Testis (tissue), 3 donors: ENCODE results near the gene EVI5. TPM values are rescaled to one million over a fixed set of nuclear protein-coding genes. Genes with fewer than 3 reads are reported as not detected.

Source experiments
- DNase-seq: peaks from one replicate; pipeline ENCODE4 v3.0.0-alpha.2; 2019
- H3K27ac ChIP-seq, 2 donors: fragments of 200-600 bp; sonication (generic); one replicate each; pipeline ENCODE4 v1.5.1; 2019
- H3K27me3 ChIP-seq: fragments of 200-600 bp; sonication (generic); one replicate; pipeline ENCODE4 v1.5.1; 2019
- H3K36me3 ChIP-seq: fragments of 200-600 bp; sonication (generic); one replicate; pipeline ENCODE4 v1.5.1; 2017; ENCODE audit warnings: low read depth; ENCODE audit errors: missing control alignments
- H3K4me1 ChIP-seq: fragments of 200-600 bp; sonication (generic); one replicate; pipeline ENCODE4 v1.5.1; 2019
- H3K4me3 ChIP-seq, 2 donors: fragments of 200-600 bp; sonication (generic); one replicate each; pipeline ENCODE4 v1.5.1; 2017 to 2019
- H3K9me3 ChIP-seq: fragments of 200-600 bp; sonication (generic); one replicate; pipeline ENCODE4 v1.5.1; 2017
- CTCF ChIP-seq, 3 experiments: fragments of 450-650 bp in 2 of 3; fragments of 200-600 bp in 1 of 3; sonication (generic) in 1 of 3; IDR thresholded peaks; one replicate each; pipeline ENCODE4 v1.5.1; 2016 to 2019; ENCODE audit warnings: antibody characterized with exemption in 3 of 3, mild to moderate bottlenecking in 2 of 3, moderate library complexity in 1 of 3
- POLR2A ChIP-seq: fragments of 450-650 bp; IDR thresholded peaks from one replicate; pipeline ENCODE4 v1.6.1; 2017; ENCODE audit warnings: antibody characterized with exemption, mild to moderate bottlenecking, moderate library complexity
- WGBS, 2 donors: methylation state at CpG; one replicate each; pipeline ENCODE4 v1.1.5; 2018; 5-methylcytosine and 5-hydroxymethylcytosine counted together
- intact Hi-C: fragments of 100-400 bp; cut with DNase I; formaldehyde crosslinking; loops from one replicate; pipeline ENCODE4 v1.15.1; 2023; ENCODE audit warnings: low total_unique reads
- polyA plus RNA-seq: library from polyadenylated mRNA; stranded (reverse); fragments of 350-450 nt; fragmentation: Illumina TruSeq; extraction: RNeasy Lipid Tissue Mini Kit (QIAGEN cat#74804); gene quantifications from one replicate; pipeline ENCODE4 v1.2.3, GENCODE V29; 2014; ENCODE audit warnings: low read depth, low replicate concordance; ENCODE audit not compliant: insufficient read depth
- small RNA-seq, 2 donors: library from RNA; depleted of rRNA; stranded (forward); fragments of <200 nt; gene quantifications; one replicate each; pipeline ENCODE3, GENCODE V24; 2016
- total RNA-seq, 2 donors: library from RNA; depleted of rRNA; stranded (reverse); fragments of >200 nt; gene quantifications; one replicate each; pipeline ENCODE4 v1.2.3, GENCODE V29; 2016

The EVI5 gene
- total and polyA plus RNA-seq, 3 donors from 2014 or later: 27.0 to 73.9 (median 58.7) TPM

GRCh38 chr1:92459871-92460320 is 325.0 kb downstream of the EVI5 start:
- Histone ChIP-seq H3K4me3 (no peak overlapping the region), H3K4me1 (no peaks in the 10 kb centered on the region), H3K27me3 (no peaks in the 10 kb centered on the region), H3K27ac (no peak overlapping the region), H3K9me3 (no peaks in the 10 kb centered on the region), H3K36me3 (no peaks in the 10 kb centered on the region)
- no peak for DNase-seq
- TF ChIP-seq CTCF (IDR thresholded peaks at IDR 0.05) (no peak), POLR2A (no peak)
- 47 to 49% methylated on average over 4 of the region's 4 CpGs for WGBS, 2 donors
- intact Hi-C loops: no loop called here

Small RNA genes within 50 kb of the gene (small RNA-seq; reads per million reads assigned to genes)
- gene AC104332.2 (0 reads per million in 2 donors), gene RNU4-59P (0 reads per million in 2 donors)

Other genes with a start within 250 kb of the EVI5 start
- 100 to 1,000 TPM; 548 to 899 TPM for gene RPL5, start 46.9 kb upstream of the EVI5 start, total RNA-seq
- gene RPL5, start 46.9 kb upstream of the EVI5 start, polyA plus RNA-seq: 929 TPM
- 10 to 100 TPM; 21.4 to 25.4 TPM for gene DIPK1A, start 176.4 kb upstream of the EVI5 start, total RNA-seq
- gene DIPK1A, start 176.4 kb upstream of the EVI5 start, polyA plus RNA-seq: 14.7 TPM